H1 (cell line): Measurements from ENCODE around the gene FGF14. TPM values are rescaled to one million over a fixed set of nuclear protein-coding genes. Genes with fewer than 3 reads are reported as not detected.
A peak's percentile ranks its signal among the peaks of the same experiment; 100 is the strongest.

Experiments used
- CTCF ChIA-PET: fragments of 300-600 bp; sonication (Branson Sonifier 250); formaldehyde crosslinking; loops from one replicate; lab custom pipeline; 2021; ENCODE audit not compliant: partially characterized antibody; lab: Charles Lee
- POLR2A ChIA-PET: fragments of 300-600 bp; sonication (Branson Sonifier 250); formaldehyde crosslinking; loops from one replicate; lab custom pipeline; 2021; ENCODE audit warnings: inconsistent platforms; ENCODE audit not compliant: partially characterized antibody; lab: Charles Lee
- DNase-seq, 2 experiments: peaks; one replicate each; pipeline versions ENCODE4 v3.0.0 to v3.0.0-alpha.2; 2010 to 2022; ENCODE audit warnings: low spot score in 2 of 2, low read depth in 1 of 2, mixed read lengths in 1 of 2
- FAIRE-seq: peaks from 2 replicates; lab custom pipeline; 2011; peaks lifted over from hg19 to GRCh38; lab: Jason Lieb, UNC
- H2AFZ ChIP-seq: 2 replicates; pipeline ENCODE4 v1.8.1; 2012; ENCODE audit warnings: low read length, inconsistent platforms
- H2AK5ac ChIP-seq: 2 replicates; pipeline ENCODE4 v1.6.1; 2013; ENCODE audit warnings: low read depth, low read length
- H2BK120ac ChIP-seq: replicated peaks from 2 replicates; pipeline ENCODE3; 2013; ENCODE audit warnings: low read depth, low read length, inconsistent platforms
- H2BK12ac ChIP-seq: 2 replicates; pipeline ENCODE4 v1.6.1; 2013; ENCODE audit warnings: low read depth, low read length
- H2BK15ac ChIP-seq: 2 replicates; pipeline ENCODE4 v1.6.1; 2013; ENCODE audit warnings: low read length
- H2BK20ac ChIP-seq: 2 replicates; pipeline ENCODE4 v1.6.1; 2013; ENCODE audit warnings: low read length
- H2BK5ac ChIP-seq: 2 replicates; pipeline ENCODE4 v1.6.1; 2013; ENCODE audit warnings: low read depth, low read length
- H3K14ac ChIP-seq: 2 replicates; pipeline ENCODE4 v1.6.1; 2013; ENCODE audit warnings: inconsistent platforms; ENCODE audit not compliant: insufficient read length
- H3K18ac ChIP-seq: 2 replicates; pipeline ENCODE4 v1.6.1; 2013; ENCODE audit warnings: low read length; ENCODE audit errors: extremely low read depth
- H3K23ac ChIP-seq: 2 replicates; pipeline ENCODE4 v1.6.1; 2013; ENCODE audit warnings: inconsistent platforms; ENCODE audit not compliant: insufficient read length
- H3K23me2 ChIP-seq: 2 replicates; pipeline ENCODE4 v1.6.1; 2013; ENCODE audit warnings: low read depth, low read length
- H3K27ac ChIP-seq: 2 replicates; pipeline ENCODE4 v1.6.1; 2011; ENCODE audit warnings: low read depth, low read length, inconsistent platforms
- H3K27me3 ChIP-seq, 4 experiments: replicated peaks in 1 of 4; 1 replicate in 1 of 4; 2 replicates in 3 of 4; pipeline versions ENCODE4 v1.6.1 to v1.8.1; 2011 to 2013; ENCODE audit warnings: low read length in 3 of 4, mild to moderate bottlenecking in 3 of 4, inconsistent platforms in 2 of 4, mixed read lengths in 2 of 4, moderate library complexity in 1 of 4; ENCODE audit not compliant: control insufficient read depth in 3 of 4, insufficient read depth in 3 of 4; ENCODE audit errors: extremely low read depth in 1 of 4
- H3K36me3 ChIP-seq, 4 experiments: 2 replicates each; pipeline versions ENCODE4 v1.6.1 to v1.8.1; 2011 to 2013; ENCODE audit warnings: mild to moderate bottlenecking in 4 of 4, low read length in 3 of 4, moderate library complexity in 2 of 4, control low read depth in 1 of 4, inconsistent platforms in 1 of 4; ENCODE audit not compliant: insufficient read depth in 4 of 4, control insufficient read depth in 2 of 4
- H3K4ac ChIP-seq: replicated peaks from 2 replicates; pipeline ENCODE3; 2013; ENCODE audit warnings: low read length, low read depth, mixed read lengths, inconsistent platforms; ENCODE audit not compliant: insufficient read length
- H3K4me1 ChIP-seq, 4 experiments: replicated peaks in 1 of 4; 1 replicate in 1 of 4; 2 replicates in 3 of 4; pipeline versions ENCODE4 v1.6.1 to v1.8.1; 2011 to 2013; ENCODE audit warnings: low read length in 3 of 4, inconsistent platforms in 2 of 4, mixed read lengths in 1 of 4; ENCODE audit not compliant: insufficient read depth in 4 of 4, control insufficient read depth in 3 of 4
- H3K4me2 ChIP-seq, 2 experiments: 2 replicates each; pipeline versions ENCODE4 v1.6.1 to v1.8.1; 2011 to 2013; ENCODE audit warnings: low read depth in 2 of 2, low read length in 2 of 2, control low read depth in 1 of 2, inconsistent platforms in 1 of 2, mild to moderate bottlenecking in 1 of 2; ENCODE audit not compliant: insufficient read depth in 1 of 2
- H3K4me3 ChIP-seq, 4 experiments: fragments of 200-600, 300-600 bp in 1 of 4; sonication (generic), shearing (Covaris generic), sonication (Bioruptor Twin) in 1 of 4; 2 replicates each; pipeline versions ENCODE4 v1.5.1 to v1.8.1; 2011 to 2016; ENCODE audit warnings: low read length in 4 of 4, low read depth in 3 of 4, control low read depth in 2 of 4, inconsistent platforms in 2 of 4, mild to moderate bottlenecking in 2 of 4, mixed read lengths in 1 of 4, moderate library complexity in 1 of 4; ENCODE audit not compliant: insufficient read depth in 2 of 4; ENCODE audit errors: extremely low read depth in 1 of 4
- H3K56ac ChIP-seq: replicated peaks from 2 replicates; pipeline ENCODE3; 2013; ENCODE audit warnings: low read depth, mild to moderate bottlenecking, mixed read lengths, low read length, inconsistent platforms; ENCODE audit not compliant: insufficient read length
- H3K79me1 ChIP-seq: 2 replicates; pipeline ENCODE4 v1.6.1; 2013; ENCODE audit warnings: low read depth, low read length, control low read depth
- H3K79me2 ChIP-seq, 2 experiments: 2 replicates each; pipeline versions ENCODE4 v1.6.1 to v1.8.1; 2012 to 2013; ENCODE audit warnings: low read length in 2 of 2, mild to moderate bottlenecking in 2 of 2, inconsistent platforms in 1 of 2; ENCODE audit not compliant: insufficient read depth in 2 of 2, control insufficient read depth in 1 of 2
- H3K9ac ChIP-seq, 4 experiments: replicated peaks in 1 of 4; 1 replicate in 1 of 4; 2 replicates in 3 of 4; pipeline versions ENCODE4 v1.6.1 to v1.8.1; 2011 to 2013; ENCODE audit warnings: low read depth in 3 of 4, low read length in 3 of 4, control low read depth in 2 of 4, mild to moderate bottlenecking in 2 of 4, moderate library complexity in 2 of 4, inconsistent platforms in 1 of 4; ENCODE audit errors: extremely low read depth in 1 of 4
- H3K9me3 ChIP-seq, 2 experiments: 2 replicates each; pipeline versions ENCODE4 v1.6.1 to v1.8.1; 2012 to 2013; ENCODE audit warnings: mild to moderate bottlenecking in 2 of 2, moderate library complexity in 2 of 2, control low read depth in 1 of 2, inconsistent platforms in 1 of 2, low read depth in 1 of 2, low read length in 1 of 2, mixed read lengths in 1 of 2; ENCODE audit not compliant: insufficient read depth in 2 of 2
- H4K20me1 ChIP-seq, 2 experiments: replicated peaks in 1 of 2; 2 replicates each; pipeline versions ENCODE3 to v1.8.1; 2011 to 2013; ENCODE audit warnings: inconsistent platforms in 2 of 2, low read length in 2 of 2, mild to moderate bottlenecking in 1 of 2; ENCODE audit not compliant: insufficient read depth in 2 of 2, control insufficient read depth in 1 of 2
- H4K5ac ChIP-seq: 2 replicates; pipeline ENCODE4 v1.6.1; 2013; ENCODE audit warnings: low read length, low read depth, mixed read lengths, inconsistent platforms; ENCODE audit not compliant: insufficient read length
- H4K8ac ChIP-seq: 2 replicates; pipeline ENCODE4 v1.8.0; 2013; ENCODE audit warnings: mild to moderate bottlenecking, moderate library complexity, low read length, inconsistent platforms; ENCODE audit not compliant: insufficient read depth; ENCODE audit errors: extremely low read depth
- H4K91ac ChIP-seq: replicated peaks from 2 replicates; pipeline ENCODE3; 2013; ENCODE audit warnings: low read length, mixed read lengths, inconsistent platforms; ENCODE audit not compliant: insufficient read length
- BCL11A ChIP-seq, 2 experiments: IDR thresholded peaks; one replicate each; pipeline ENCODE4 v1.6.1; 2011; ENCODE audit warnings: low read depth in 2 of 2, low read length in 2 of 2, mild to moderate bottlenecking in 2 of 2
- CTBP2 ChIP-seq: IDR thresholded peaks from 2 replicates; pipeline ENCODE4 v1.7.0; 2011; ENCODE audit warnings: borderline replicate concordance, mild to moderate bottlenecking, moderate library complexity, mixed read lengths, low read length; ENCODE audit not compliant: insufficient read depth, insufficient read length
- MAFK ChIP-seq: IDR thresholded peaks from 2 replicates; pipeline ENCODE4 v1.6.1; 2012; ENCODE audit warnings: low read depth, mild to moderate bottlenecking, improper control_type of control experiment, low read length
- POLR2A ChIP-seq, 2 experiments: IDR thresholded peaks; 1 replicate in 1 of 2; 2 replicates in 1 of 2; pipeline ENCODE4 v1.6.1; 2011; ENCODE audit warnings: low read depth in 2 of 2, low read length in 2 of 2, mild to moderate bottlenecking in 2 of 2; ENCODE audit errors: control extremely low read depth in 1 of 2
- SIRT6 ChIP-seq: IDR thresholded peaks from one replicate; pipeline ENCODE4 v1.7.1; 2012; ENCODE audit warnings: low read length, inconsistent platforms
- TEAD4 ChIP-seq: IDR thresholded peaks from 2 replicates; pipeline ENCODE4 v1.6.1; 2012; ENCODE audit warnings: low read depth, low read length, inconsistent platforms, mixed read lengths
- WGBS, 2 experiments: shearing (Covaris generic) in 1 of 2; methylation state at CpG; one replicate each; pipeline versions ENCODE4 v1.1.6 to v1.1.7; 2013 to 2015; ENCODE audit warnings: low lambda C conversion rate in 2 of 2, mixed read lengths in 2 of 2, inconsistent platforms in 1 of 2, low coverage in 1 of 2, missing lambda C conversion rate in 1 of 2; ENCODE audit not compliant: insufficient replicate concordance in 2 of 2, insufficient coverage in 1 of 2, insufficient read length in 1 of 2; ENCODE audit errors: extremely low coverage in 1 of 2, missing lambda C conversion rate in 1 of 2; 5-methylcytosine and 5-hydroxymethylcytosine counted together
- polyA plus RNA-seq, 7 experiments: library from polyadenylated mRNA; depleted of rRNA in 3 of 7; stranded (reverse) in 5 of 7; unstranded in 2 of 7; fragments of >200 nt in 5 of 7; fragments of 200-250 nt in 2 of 7; gene quantifications; 1 replicate in 5 of 7; 2 replicates in 1 of 7; 4 replicates in 1 of 7; pipeline versions ENCODE4 v1.2.1 to v1.2.3, GENCODE V29; 2011 to 2013; ENCODE audit warnings: missing spikeins in 2 of 7, mixed read lengths in 2 of 7
- total RNA-seq: library from RNA; stranded (reverse); fragmentation: NEBNext Ultra II Directional; extraction: Animal tissue kit (Norgen Biotek cat#: 25700); gene quantifications from 2 replicates; pipeline ENCODE4 v1.2.1, GENCODE V29; 2021
- TF ChIP-seq, protein P1 (sequence below): IDR thresholded peaks from 2 replicates; pipeline ENCODE4 v1.6.1; 2011; ENCODE audit warnings: low read length, improper control_type of control experiment
- TF ChIP-seq, protein P2 (sequence below), 3 experiments: IDR thresholded peaks; 1 replicate in 2 of 3; 2 replicates in 1 of 3; pipeline versions ENCODE4 v1.5.1 to v1.6.1; 2011; ENCODE audit warnings: low read length in 3 of 3, mild to moderate bottlenecking in 3 of 3, inconsistent platforms in 2 of 3, low read depth in 1 of 3, moderate library complexity in 1 of 3; ENCODE audit not compliant: insufficient read depth in 1 of 3; ENCODE audit errors: control extremely low read depth in 1 of 3
- TF ChIP-seq, protein P3 (sequence below): IDR thresholded peaks from 2 replicates; pipeline ENCODE4 v1.6.1; 2012; ENCODE audit warnings: low read length, inconsistent platforms

Gene FGF14
- total and polyA plus RNA-seq, 2 of the 8 experiments (the other 6 are each of a cell fraction or from before 2014, with no cell fraction given): 0.05 to 0.58 TPM

DNA sequence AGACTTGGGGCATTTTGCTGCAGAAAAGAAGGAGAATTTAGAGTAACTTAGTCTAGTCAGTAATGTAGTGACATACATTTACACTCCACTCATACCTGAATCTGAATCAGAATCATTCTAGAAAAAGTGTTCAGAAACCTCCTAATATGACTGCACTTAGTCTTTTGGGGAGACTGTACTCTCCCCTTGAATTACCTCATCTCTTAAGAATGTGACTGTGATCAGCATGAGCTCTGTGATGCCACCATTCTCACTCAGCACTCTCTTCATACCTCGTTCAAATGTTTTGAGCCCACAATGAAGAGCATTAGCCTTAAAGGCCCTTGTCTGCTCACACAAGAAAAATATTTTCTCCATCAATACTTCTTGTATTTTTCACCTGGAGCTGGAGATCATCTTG is 229.4 kb downstream of the FGF14 start:
- ChIA-PET CTCF (no interaction called here), POLR2A (no interaction called here)
- Histone ChIP-seq H2BK120ac (no peak overlapping the region), H3K36me3 (no peaks in the 10 kb centered on the region), H3K9ac (no peak overlapping the region), H3K9me3 (no peaks in the 10 kb centered on the region), H2AFZ (no peak overlapping the region), H4K91ac (no peak overlapping the region), H3K56ac (no peak overlapping the region), H3K4me2 (no peak overlapping the region), H3K27ac (no peak overlapping the region), H3K14ac (no peak overlapping the region), H4K5ac (no peak overlapping the region), H4K8ac (no peak overlapping the region), H3K79me2 (no peaks in the 10 kb centered on the region), H3K18ac (no peak overlapping the region), H2BK15ac (no peak overlapping the region), H3K23ac (no peak overlapping the region), H2BK20ac (no peak overlapping the region), H3K4me3 (no peak overlapping the region), H3K23me2 (no peaks in the 10 kb centered on the region), H3K4ac (no peak overlapping the region), H4K20me1 (no peaks in the 10 kb centered on the region), H2BK5ac (no peak overlapping the region), H3K79me1 (no peaks in the 10 kb centered on the region), H3K4me1 (peaks cover 0 to 5% (median 0%) of the 10 kb centered on the region in 4 experiments; a peak in 3 of 7 replicates), H2AK5ac (no peak overlapping the region), H3K27me3 (no peaks in the 10 kb centered on the region), H2BK12ac (no peak overlapping the region)
- WGBS, 2 experiments: 85% methylated on average over 1 of the region's 1 CpG; no CpG with 5 or more reads in 1 of the 2 experiments
- DNase-seq (no peak), FAIRE-seq (no peak)
- TF ChIP-seq, protein P1, sequence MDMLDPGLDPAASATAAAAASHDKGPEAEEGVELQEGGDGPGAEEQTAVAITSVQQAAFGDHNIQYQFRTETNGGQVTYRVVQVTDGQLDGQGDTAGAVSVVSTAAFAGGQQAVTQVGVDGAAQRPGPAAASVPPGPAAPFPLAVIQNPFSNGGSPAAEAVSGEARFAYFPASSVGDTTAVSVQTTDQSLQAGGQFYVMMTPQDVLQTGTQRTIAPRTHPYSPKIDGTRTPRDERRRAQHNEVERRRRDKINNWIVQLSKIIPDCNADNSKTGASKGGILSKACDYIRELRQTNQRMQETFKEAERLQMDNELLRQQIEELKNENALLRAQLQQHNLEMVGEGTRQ: no peak
- TF ChIP-seq CTBP2: no peak
- TF ChIP-seq MAFK: no peak
- TF ChIP-seq POLR2A (IDR thresholded peaks at IDR 0.05; ENCODE audit: control extremely low read depth in 1 of 2, low read depth in 2 of 2, low read length in 2 of 2): no peak
- peak; percentile 17; the same call in 1 of the 2 replicates for TF ChIP-seq TEAD4
- TF ChIP-seq, protein P2, sequence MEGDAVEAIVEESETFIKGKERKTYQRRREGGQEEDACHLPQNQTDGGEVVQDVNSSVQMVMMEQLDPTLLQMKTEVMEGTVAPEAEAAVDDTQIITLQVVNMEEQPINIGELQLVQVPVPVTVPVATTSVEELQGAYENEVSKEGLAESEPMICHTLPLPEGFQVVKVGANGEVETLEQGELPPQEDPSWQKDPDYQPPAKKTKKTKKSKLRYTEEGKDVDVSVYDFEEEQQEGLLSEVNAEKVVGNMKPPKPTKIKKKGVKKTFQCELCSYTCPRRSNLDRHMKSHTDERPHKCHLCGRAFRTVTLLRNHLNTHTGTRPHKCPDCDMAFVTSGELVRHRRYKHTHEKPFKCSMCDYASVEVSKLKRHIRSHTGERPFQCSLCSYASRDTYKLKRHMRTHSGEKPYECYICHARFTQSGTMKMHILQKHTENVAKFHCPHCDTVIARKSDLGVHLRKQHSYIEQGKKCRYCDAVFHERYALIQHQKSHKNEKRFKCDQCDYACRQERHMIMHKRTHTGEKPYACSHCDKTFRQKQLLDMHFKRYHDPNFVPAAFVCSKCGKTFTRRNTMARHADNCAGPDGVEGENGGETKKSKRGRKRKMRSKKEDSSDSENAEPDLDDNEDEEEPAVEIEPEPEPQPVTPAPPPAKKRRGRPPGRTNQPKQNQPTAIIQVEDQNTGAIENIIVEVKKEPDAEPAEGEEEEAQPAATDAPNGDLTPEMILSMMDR (IDR thresholded peaks at IDR 0.05; ENCODE audit: control extremely low read depth in 1 of 3, insufficient read depth in 1 of 3, low read depth in 1 of 3, low read length in 3 of 3): no peak
- TF ChIP-seq, protein P3, sequence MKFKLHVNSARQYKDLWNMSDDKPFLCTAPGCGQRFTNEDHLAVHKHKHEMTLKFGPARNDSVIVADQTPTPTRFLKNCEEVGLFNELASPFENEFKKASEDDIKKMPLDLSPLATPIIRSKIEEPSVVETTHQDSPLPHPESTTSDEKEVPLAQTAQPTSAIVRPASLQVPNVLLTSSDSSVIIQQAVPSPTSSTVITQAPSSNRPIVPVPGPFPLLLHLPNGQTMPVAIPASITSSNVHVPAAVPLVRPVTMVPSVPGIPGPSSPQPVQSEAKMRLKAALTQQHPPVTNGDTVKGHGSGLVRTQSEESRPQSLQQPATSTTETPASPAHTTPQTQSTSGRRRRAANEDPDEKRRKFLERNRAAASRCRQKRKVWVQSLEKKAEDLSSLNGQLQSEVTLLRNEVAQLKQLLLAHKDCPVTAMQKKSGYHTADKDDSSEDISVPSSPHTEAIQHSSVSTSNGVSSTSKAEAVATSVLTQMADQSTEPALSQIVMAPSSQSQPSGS: 0 out of 2 replicates have a peak, but pooled peaks have one; percentile 46
- no peak for TF ChIP-seq BCL11A (IDR thresholded peaks at IDR 0.05; ENCODE audit: low read depth in 2 of 2, low read length in 2 of 2)
- no peak for TF ChIP-seq SIRT6
